NOMO-1 (cell line): ENCODE measurements around the gene NECAB2.
"Not testable (repeated sequence)": the region's sequence is repeated elsewhere in the genome, so short reads cannot be mapped to it uniquely, and the experiment has no call there.

ENCODE experiments used
- DNase-seq, 2 experiments: peaks; one replicate each; lab custom pipeline; 2025; ENCODE audit not compliant: unreplicated experiment in 2 of 2; lab: John Stamatoyannopoulos, UW

Gene NECAB2

DNA sequence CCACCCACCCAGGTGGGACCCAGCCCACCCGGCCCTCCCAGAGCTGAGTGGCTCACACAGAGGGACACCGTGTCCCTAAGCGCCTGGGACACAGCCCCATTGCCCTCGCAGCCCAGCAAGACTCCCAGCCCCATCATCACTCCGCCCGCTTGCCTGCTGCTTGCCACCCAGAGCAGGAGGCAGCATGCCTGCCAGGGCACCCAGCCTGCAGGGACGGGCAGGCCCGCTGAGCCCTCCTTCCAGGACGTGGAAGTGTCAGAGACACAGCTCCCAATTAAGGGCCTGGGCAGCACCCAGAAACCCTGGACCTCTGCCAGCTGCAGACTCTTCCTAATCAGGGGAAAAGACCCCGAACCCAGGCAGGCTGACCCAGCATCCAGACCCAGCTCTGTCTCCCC lies 32.2 kb upstream of the NECAB2 start:
- no peak for DNase-seq

DNA sequence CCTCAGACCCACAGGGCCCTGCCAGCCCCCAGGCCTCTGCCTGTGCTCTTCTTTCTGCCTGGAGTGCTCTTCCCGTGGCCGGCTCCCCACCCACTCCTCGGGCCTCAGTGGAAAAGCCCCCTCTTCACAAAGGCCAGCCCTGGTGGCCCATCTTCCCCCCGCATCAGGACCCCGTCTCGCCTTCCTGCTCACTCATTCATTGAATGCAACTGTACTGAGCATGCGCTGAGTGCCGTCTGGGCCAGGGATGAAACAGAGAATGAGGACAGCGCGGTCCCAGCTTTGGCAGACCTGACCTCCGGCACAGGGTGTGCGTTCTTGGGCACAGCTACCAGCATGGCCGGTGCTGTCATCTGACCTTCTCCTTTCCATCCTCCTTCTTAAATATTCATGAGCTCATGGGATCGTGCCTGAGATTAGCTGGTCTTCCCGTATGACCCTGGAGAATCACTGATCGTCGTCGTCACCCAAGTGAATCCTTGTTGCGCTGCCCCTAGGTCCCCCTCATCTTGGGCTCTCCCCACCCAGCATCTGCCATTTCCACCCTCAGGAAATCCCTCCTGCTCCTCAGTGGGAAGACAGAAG lies 31.4 kb upstream of the NECAB2 start:
- no peak for DNase-seq

DNA sequence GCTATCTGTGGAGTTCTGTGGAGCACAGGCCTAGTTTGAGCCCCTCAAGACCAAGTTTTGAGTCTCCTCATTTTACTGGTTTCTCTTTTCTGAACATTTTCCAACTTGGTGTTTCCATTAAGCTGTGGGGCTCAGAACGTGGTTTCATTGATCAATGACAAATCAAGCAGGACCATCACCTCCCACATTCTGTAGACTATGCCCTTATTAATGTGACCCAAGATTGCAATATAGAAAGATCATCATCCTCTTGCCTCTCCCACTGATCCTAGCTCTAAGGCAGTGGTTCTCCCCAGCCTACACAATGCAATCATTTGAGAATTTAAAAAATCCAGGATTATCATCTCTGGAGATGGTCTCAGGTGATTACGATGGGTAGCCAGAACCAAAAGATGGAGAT lies 30.8 kb upstream of the NECAB2 start:
- DNase-seq = no peak

DNA sequence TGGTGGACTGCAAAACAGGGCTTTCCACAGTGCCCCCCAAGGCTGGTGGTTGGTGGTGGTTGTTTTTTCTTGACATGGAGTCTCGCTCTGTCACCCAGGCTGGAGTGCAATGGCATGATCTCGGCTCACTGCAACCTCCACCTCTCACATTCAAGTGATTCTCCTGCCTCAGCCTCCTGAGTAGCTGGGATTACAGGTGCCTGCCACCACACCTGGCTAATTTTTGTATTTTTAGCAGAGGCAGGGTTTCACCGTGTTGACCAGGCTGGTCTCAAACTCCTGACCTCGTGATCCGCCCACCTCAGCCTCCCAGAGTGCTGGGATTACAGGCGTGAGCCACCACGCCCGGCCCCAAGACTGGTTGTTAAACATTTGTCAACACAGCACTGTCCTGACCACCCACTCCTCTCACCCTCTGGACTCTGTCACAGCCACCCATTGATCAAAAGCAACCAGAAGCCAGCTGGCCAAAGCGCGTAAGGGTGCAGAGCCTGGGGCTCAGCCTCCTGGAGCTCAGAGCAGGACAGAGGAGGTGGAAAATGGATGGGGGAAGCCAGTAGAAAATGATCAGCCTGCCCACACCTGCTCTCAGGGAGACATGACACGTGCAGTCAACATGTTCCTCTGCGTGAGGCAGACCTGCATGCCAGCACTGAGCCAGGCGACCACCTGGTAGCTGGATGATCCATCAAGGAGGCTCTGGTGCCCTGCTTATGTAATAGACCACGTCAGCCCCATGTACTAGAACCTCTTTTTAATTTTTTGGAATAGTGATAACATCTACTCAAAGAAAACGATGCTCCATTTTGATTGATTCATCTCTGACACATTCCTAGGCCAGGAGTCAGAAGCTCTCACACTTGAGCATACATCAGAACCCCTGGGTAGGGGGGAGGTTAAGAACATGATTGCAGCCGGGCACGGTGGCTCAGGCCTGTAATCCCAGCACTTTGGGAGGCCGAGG lies 29.8 kb upstream of the NECAB2 start:
- no peak for DNase-seq

DNA sequence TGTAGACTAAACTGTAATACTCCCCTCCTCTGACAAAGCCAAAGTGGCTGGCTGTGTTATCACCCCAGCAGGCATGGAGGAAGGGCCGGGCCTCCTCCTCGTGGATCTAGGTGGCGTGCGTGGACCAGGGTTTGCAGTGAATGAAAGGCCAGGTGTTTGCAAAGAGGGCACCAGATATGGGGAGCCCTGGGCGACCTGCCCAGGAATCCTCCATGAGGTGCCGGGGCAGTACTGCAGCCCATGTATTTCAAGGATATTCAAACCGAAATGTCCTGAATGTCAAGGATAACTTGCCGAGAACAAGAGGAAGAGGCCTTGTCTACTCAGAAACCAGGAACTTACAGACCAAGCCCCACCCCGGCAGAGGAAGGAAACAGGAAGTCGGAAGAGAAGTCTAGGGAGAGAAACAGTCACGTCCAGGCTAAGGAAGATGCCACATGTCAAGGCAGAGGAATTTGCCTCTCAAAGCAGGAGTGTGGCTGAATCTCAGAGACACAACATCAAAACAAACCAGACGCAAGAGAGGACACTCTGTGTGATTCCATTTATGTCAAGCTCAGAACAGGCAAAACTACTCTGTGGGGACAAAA lies 28.7 kb upstream of the NECAB2 start:
- peak; percentile 56 to 74 for DNase-seq

DNA sequence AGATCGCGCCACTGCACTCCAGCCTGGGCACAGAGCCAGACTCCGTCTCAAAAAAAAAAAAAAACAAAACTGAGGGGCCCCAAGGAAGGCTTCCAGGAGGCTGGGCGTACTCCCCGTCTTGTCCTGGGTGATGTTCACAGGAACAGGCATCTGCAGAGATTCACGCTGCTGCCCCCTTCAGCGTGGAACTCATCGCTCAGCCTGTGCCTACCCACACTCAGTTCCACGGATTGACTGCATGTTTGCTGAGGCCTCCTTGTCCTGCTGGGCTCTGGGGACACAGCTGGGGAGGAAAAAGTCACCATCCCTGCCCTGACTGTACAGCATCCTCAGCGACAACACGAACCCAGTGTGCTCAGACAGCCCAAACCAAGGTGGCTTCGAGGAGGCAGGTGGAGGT lies 27.9 kb upstream of the NECAB2 start:
- no peak for DNase-seq

DNA sequence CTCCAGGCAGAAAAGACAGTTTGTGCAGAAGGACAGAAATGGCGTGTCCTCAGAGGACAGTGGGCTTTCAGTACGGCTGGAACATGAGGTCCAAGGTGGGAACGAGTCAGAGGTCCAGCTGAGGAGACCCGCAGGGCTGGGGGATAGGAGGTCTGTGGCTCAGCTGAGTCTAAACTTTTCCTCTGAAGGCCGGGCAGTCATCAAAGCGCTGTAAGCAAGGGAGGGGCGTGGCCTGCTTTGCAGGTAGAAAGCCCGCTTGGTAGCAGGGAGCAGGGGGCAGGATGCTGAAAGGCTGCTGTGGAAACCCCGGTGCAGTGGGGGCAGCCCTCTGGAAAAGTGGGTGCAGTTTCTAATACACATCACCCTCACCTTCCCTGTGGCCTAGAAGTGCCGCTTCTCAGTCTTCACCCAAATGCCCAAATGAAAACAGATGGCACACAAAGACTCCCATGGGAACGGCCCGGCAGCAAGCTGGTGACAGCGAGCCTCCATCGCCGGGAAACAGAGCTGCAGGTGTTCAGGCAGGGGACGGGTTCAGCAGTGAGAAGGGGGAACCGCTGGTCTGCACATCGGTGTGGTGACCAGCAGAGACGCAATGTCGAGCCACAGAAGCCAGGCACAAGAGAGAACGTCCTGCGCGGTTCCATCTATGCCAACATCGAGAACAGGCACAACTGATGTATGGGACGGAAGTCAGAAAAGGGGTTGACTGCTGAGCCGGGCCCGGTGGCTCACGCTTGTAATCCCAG lies 27.2 kb upstream of the NECAB2 start:
- DNase-seq = no peak

DNA sequence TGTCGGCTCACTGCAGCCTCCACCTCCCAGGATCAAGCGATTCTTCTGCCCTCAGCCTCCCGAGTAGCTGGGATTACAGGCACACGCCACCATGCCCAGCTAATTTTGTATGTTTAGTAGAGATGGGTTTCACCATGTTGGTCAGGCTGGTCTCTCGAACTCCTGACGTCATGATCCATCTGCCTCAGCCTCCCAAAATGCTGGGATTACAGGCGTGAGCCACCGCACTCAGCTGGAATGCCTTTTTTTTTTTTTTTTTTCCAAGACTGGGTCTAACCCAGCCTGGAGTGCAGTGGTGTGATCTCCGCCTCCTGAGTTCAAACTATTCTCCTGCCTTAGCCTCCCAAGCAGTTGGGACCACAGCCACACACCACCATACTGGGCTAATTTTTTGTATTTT lies 26.5 kb upstream of the NECAB2 start:
- not testable (repeated sequence) for DNase-seq

DNA sequence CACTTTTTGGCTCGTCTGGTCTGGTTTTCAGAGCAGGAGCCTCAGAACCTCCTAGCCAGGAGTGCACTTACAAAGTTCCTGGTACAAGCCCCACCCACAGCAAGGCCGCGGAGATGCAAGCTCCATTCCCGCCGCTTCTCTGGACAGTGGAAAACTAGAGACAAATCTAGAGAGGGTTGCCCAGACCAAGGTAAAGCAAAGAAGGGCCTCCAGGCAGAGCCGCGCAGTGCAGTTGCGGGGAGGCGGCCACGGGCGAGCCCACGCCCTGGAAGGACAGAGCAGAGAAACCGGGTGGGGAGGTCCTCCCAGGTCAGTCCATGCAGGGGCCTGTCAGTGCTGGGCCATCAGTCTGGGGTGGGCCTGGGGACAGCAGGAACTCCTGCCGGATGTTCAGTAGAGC lies 26.0 kb upstream of the NECAB2 start:
- no peak for DNase-seq

DNA sequence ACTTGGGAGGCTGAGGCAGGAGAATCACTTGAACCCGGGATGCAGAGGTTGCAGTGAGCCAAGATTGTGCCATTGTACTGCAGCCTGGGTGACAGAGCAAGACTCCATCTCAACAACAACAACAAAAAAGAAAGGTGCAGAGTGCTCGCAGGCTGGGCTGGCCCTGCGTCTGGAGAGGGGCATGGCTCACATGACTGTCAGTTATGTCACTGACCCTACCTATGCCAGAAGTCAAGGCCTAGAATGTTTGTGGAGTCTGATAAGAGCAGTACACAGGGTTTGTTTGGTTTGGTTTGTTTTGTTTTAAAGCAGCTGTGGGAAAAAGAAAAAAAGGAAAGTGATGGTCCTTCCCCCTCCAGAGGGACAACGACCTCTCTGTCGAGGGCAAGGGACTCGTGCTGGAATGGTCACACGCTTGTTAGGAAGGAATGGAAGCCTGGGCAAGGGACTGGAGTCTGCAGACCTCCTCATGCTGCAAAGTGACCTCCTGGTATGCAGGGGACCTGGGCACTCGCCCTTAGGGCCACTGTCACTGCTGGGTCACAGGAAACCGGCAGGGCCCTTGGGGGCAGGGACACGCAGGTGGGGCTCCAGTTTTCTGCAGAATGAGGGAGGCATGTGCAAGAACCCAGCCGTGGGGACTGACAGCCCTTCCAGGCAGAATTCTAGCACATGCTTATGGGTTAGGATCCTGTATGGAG lies 25.1 kb upstream of the NECAB2 start:
- no peak for DNase-seq

DNA sequence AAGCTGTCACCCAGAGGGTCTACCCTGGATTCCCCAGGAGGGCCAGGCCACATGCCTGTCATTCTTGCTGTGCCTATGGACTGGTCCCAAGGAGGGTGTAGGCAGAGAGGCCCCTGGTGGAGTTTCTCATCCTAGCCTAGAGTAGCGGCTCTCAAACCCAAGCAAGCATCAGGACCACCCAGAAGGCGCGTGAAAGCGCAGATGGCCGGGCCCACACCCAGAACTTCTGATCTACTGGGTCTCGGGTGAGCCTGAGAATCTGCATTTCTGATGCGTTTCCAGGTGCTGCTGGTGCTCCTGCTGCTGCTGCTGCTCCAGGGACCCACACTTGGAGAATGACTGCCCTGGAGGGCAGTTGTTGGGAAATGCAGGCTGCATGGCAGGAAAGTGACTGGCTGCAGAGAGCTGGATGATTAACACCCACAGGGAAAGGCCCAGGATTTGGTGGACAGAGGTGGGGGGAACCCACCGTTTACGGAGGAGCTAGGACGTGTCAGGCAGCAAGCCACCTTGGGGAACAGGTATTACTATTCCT lies 24.5 kb upstream of the NECAB2 start:
- DNase-seq = no peak

DNA sequence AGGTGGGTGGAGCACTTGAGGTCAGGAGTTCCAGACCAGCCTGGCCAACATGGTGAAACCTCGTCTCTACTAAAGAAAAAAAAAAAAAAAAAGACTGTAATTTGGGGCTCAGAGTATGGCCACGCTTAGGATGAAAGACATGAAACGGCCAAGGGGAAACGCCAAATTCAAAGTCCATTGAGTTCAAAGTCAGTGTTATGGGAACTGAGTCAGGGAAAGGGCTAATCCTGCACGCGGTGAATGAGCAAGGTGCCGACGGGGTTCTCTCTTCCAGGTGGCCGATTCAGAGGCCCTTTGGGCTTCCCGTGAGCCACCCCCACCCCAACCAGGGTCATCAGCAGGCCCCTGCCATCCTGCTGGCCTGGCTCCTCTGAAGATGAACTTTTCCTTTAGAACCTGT lies 22.5 kb upstream of the NECAB2 start:
- no peak for DNase-seq

DNA sequence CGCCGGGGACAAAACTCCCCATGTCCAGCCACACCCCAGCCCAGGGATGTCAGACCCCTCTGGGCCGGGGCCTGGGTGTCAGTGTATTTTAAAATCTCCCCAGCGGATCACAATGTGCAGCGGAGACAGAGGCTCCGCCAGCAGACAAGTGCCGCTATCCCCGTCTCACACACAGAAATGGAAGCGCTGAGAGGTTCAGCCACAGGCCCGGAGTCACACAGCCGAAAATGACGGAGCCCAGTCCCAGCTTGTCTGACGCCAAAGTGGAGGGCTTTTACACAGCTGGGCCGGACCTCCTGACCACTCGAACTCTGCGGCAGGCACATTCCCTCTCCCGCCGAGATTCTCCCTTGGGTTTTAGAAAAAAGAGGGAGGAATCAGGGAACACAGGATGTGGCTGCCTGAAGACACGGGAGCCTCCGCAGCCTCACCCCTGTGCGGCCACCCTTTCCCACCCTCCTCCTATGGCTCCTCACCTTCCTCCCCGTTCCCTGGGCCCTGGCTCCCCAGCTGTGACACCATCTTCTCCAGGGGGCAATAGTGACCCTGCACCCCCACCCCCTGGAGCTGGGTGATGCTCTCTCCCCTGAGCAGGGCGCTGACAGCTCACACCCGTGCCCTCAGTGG lies 21.8 kb upstream of the NECAB2 start:
- DNase-seq = no peak

DNA sequence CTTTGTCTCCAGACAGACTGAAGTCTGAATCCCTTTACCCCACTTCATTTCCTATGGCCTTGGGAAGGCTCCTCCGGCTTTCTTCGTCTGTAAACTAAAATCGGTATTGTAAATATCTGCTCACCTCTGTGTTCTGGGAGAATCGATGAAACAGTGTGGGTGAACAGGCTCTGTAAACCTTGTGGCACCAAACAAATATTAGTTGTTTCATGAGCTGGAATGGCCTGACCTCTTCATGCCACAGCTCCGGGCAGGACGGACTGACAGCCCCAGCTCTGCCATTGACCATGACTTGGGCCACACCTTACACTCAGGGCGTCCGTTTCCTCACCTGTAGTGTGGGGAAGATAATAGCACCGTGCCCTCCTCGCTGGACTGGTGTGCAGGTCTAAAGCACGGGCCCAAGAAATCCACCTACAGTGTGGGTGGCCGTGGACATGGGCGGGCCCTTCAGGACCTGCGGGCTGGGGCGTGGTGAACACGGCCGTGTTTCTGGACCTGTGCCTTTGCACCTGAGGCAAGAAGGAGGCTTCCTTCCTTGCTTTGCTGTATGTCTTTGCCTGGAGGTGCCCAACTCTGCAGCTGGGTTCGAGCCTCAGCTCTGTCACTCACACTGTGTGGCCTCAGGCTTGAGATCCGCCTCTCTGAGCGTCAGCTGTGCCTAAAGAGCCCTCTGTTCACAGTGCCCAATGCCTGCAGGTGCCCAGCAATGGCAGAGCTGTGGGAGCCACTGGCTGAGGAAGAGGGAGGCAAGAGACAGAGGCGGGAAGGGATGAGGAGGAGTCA lies 21.1 kb upstream of the NECAB2 start:
- DNase-seq = no peak

DNA sequence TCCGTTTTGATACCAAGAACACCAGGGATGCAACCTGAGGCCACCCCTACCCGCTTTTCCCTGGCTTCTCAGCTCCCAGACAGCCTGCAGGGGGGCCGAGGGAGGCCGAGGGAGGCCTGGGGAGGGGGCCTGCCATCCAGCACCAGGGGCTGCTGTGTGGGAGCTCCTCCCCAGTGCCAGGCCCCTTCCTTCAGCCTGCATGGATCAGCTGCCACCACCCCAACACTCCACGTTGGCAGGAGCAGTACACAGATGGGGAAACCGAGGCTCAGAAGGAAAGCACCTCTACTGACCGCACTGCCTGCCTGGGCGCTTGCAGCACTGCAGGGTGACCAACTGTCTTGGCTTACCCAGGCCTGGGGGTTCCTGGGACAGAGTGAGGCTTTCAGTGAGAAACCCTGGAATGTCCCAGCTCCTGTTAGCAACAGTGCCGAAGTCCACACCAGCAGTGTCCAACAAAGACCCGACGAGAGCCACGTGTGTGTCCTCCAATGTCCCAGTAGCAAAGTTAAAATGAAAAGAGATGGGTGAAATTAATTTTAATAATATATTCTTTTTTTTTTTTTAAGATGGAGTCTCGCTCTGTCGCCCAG lies 20.3 kb upstream of the NECAB2 start:
- no peak for DNase-seq

DNA sequence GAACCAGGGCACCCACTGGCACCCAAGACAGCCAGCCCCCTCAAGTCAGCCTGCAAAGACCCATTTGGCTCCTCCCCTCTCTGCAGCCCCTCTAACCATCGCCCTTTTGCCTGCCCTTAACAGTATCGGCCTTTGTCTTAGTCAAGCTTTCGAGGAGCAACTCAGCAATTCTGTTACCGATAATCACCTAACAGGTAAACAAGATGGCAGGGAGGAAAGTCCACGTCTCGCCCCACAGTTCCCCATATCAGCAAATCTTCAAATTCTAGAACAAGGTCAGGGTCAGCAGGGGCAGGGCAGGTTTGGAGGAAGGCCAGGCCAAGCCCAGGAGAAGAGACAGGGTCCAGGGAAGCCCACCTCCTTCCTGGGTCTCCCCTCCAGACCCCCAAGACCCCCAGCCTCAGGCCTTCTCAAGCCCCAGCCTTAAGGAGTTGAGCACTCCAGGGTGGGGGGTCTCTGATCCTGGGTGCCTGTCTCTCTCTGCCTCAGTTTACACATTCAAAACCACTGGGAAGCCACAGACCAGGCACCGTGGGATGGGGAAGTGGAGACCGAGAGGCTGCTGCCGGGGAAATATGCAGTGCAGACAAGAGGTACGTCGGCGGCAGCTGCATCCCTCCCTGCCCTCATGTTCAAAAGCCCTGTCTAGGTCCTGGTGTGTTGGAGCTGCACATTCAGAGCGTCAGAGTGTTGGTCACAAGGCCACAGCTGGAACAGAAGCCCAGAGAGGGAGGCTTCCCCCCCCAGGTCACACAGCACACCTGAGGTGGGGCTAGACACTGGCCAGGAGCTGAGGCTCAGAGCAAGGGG lies 18.9 kb upstream of the NECAB2 start:
- DNase-seq = no peak

DNA sequence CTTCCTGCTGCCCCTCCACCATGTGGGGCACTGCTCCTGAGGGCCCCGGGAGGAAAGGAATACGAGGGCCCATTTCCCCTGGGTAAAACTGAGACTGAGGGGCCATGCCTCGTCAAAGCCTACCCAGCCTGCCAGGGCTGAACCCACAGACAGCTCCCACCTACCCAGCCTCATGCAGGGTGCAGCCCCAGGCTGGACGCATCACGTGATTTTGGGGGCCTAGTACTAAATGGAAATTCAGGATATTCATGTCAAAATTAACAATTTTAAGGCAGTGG lies 18.4 kb upstream of the NECAB2 start:
- DNase-seq = no peak

DNA sequence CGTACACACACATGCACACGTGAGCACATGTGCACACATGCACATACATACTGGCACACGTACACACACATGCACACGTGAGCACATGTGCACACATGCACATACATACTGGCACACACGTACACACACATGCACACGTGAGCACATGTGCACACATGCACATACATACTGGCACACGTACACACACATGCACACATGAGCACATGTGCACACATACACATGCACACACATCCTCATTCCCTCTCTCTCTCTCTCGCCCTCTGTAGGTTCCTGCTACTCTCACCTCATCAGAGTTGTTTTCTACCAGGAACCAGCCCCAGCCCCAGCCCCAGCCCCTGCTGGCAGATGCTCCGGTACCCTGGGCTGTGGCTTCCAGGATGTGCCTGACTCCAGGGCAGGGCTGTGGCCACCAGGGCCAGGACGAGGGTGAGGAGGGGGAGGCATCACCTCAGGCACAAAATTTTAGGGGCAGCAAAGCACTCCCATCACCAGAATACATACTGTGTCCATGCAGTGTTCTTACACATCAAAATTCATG lies 17.1 kb upstream of the NECAB2 start:
- not testable (repeated sequence) for DNase-seq
